ENCODE data around the gene EPS8L1. TPM values are rescaled to one million over a fixed set of nuclear protein-coding genes. Genes with fewer than 3 reads are reported as not detected.

Gene EPS8L1
- total RNA-seq, 1 donor from 2014 or later: 2.7 TPM

GRCh38 chr19:55089342-55089944 is 13.8 kb downstream of the EPS8L1 start:
- ATAC-seq: no peak
- DNase-seq: no peak
- intact Hi-C loops (cut with micrococcal nuclease): no loop called here

- intact Hi-C loops (cut with micrococcal nuclease): no loop called here
- no peak for DNase-seq
- no peak for ATAC-seq
Measured at GRCh38 chr19:55090564-55090963, 14.9 kb downstream of the EPS8L1 start.

GRCh38 chr19:55091126-55091910 is 15.6 kb downstream of the EPS8L1 start:
- no peak for ATAC-seq
- no peak for DNase-seq
- intact Hi-C loops (cut with micrococcal nuclease): no loop called here

- ATAC-seq (no peak), DNase-seq (no peak)
- intact Hi-C loops (cut with micrococcal nuclease): no loop called here
Measured at GRCh38 chr19:55091955-55092354, 16.3 kb downstream of the EPS8L1 start.

GRCh38 chr19:55092423-55093318 is 17.0 kb downstream of the EPS8L1 start:
- intact Hi-C loops (cut with micrococcal nuclease): no loop called here
- no peak for ATAC-seq

GRCh38 chr19:55094456-55095259 is 19.0 kb downstream of the EPS8L1 start:
- DNase-seq (no peak), ATAC-seq (no peak)
- intact Hi-C loops (cut with micrococcal nuclease): no loop called here

More at GRCh38 chr19:55092423-55093318, 17.0 kb downstream of the EPS8L1 start:
- DNase-seq: no peak

GRCh38 chr19:55095260-55096060 is 19.8 kb downstream of the EPS8L1 start:
- no peak for ATAC-seq
- intact Hi-C loops (cut with micrococcal nuclease): no loop called here
- no peak for DNase-seq

GRCh38 chr19:55096061-55096701 is 20.5 kb downstream of the EPS8L1 start:
- ATAC-seq (no peak), DNase-seq (no peak)
- intact Hi-C loops (cut with micrococcal nuclease): no loop called here

- ATAC-seq (no peak), DNase-seq (no peak)
- intact Hi-C loops (cut with micrococcal nuclease): no loop called here
Measured at GRCh38 chr19:55097864-55098715, 22.4 kb downstream of the EPS8L1 start.

- no peak for DNase-seq
Measured at GRCh38 chr19:55098716-55099556, 23.3 kb downstream of the EPS8L1 start.

GRCh38 chr19:55099557-55100506 is 24.2 kb downstream of the EPS8L1 start:
- DNase-seq (peak; percentile 61), ATAC-seq (peak; percentile 56)
- intact Hi-C loops (cut with micrococcal nuclease): no loop called here

More at GRCh38 chr19:55098716-55099556, 23.3 kb downstream of the EPS8L1 start:
- intact Hi-C loops (cut with micrococcal nuclease): no loop called here
- ATAC-seq: peak; percentile 3

- intact Hi-C loops (cut with micrococcal nuclease): no loop called here
- ATAC-seq (no peak), DNase-seq (no peak)
Measured at GRCh38 chr19:55101261-55101660, 25.6 kb downstream of the EPS8L1 start.

- DNase-seq (no peak), ATAC-seq (no peak)
- intact Hi-C loops (cut with micrococcal nuclease): no loop called here
Measured at GRCh38 chr19:55103190-55103589, 27.5 kb downstream of the EPS8L1 start.

- intact Hi-C loops (cut with micrococcal nuclease): no loop called here
- DNase-seq: no peak
Measured at GRCh38 chr19:55105237-55105636, 29.6 kb downstream of the EPS8L1 start.

GRCh38 chr19:55106591-55106990 is 30.9 kb downstream of the EPS8L1 start:
- no peak for DNase-seq
- no peak for ATAC-seq
- intact Hi-C loops (cut with micrococcal nuclease): no loop called here

More at GRCh38 chr19:55105237-55105636, 29.6 kb downstream of the EPS8L1 start:
- no peak for ATAC-seq

All from left ventricle myocardium superior (tissue), 1 donor.